Subcutaneous adipose tissue (tissue), 4 donors: ENCODE results near the gene ATXN8OS. TPM values are rescaled to one million over a fixed set of nuclear protein-coding genes. Genes with fewer than 3 reads are reported as not detected.

Experiments used
- CTCF ChIP-seq: fragments of 450-650 bp; IDR thresholded peaks from one replicate; pipeline ENCODE4 v1.5.1; 2016; ENCODE audit warnings: low read depth, mild to moderate bottlenecking, control low read depth, antibody characterized with exemption, moderate library complexity
- total RNA-seq, 4 donors: library from RNA; depleted of rRNA; stranded (reverse); fragments of >200 nt; gene quantifications; one replicate each; pipeline ENCODE4 v1.1.0, GENCODE V29; 2016

Gene ATXN8OS
- total RNA-seq, 4 donors from 2014 or later, result not detected

GRCh38 chr13:70171151-70171550 lies 63.5 kb downstream of the ATXN8OS start:
- TF ChIP-seq CTCF, result no peak

- TF ChIP-seq CTCF, result no peak
Observed at GRCh38 chr13:70172946-70173597, 65.4 kb downstream of the ATXN8OS start.

DNA sequence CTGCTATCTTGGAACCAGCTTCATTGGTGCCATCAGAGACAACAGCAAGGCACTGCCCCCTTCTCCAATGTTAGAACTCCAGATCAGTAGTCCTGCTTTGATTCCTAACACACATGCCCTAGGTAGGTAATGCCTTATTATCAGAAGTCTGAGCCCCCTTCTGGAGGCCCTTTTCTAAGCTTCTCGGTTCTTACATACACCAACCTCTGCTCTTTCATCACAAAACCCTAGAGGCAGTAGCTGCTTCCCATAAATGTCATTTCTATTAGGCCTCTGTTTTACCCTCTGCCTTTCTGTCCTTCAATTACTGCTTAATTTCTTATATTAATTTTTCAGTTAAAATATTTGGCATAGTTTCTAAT lies 66.0 kb downstream of the ATXN8OS start:
- TF ChIP-seq CTCF, result no peak

- no peak for TF ChIP-seq CTCF
Observed at GRCh38 chr13:70178346-70178745, 70.7 kb downstream of the ATXN8OS start.

Other genes with a start within 250 kb of the ATXN8OS start
- not detected for gene KLHL1, start 626 bp downstream of the ATXN8OS start, total RNA-seq